OCI-LY1 (cell line): ENCODE data around the gene ZNF14.

ENCODE experiments used
- H2AFZ ChIP-seq: fragments of 200-600 bp; sonication (generic), shearing (Covaris generic); 2 replicates; pipeline ENCODE4 v1.6.0; 2014; ENCODE audit warnings: antibody characterized with exemption, mild to moderate bottlenecking, low read length
- H3F3A ChIP-seq: fragments of 200-600 bp; sonication (generic), shearing (Covaris generic); 2 replicates; pipeline ENCODE4 v1.6.0; 2014; ENCODE audit warnings: mild to moderate bottlenecking, antibody characterized with exemption, low read length, moderate library complexity; ENCODE audit not compliant: insufficient read depth
- H3K27ac ChIP-seq: fragments of 200-600 bp; sonication (generic); 2 replicates; pipeline ENCODE4 v1.5.1; 2014; ENCODE audit warnings: low read length, mixed run types, mild to moderate bottlenecking, low read depth; ENCODE audit not compliant: poor library complexity, severe bottlenecking
- H3K27me3 ChIP-seq: fragments of 200-600 bp; sonication (generic); 2 replicates; pipeline ENCODE4 v1.6.0; 2014; ENCODE audit warnings: antibody characterized with exemption, mild to moderate bottlenecking, low read length, moderate library complexity; ENCODE audit not compliant: insufficient read depth
- H3K36me3 ChIP-seq: fragments of 200-600 bp; sonication (generic); 2 replicates; pipeline ENCODE4 v1.6.1; 2014; ENCODE audit warnings: mild to moderate bottlenecking, antibody characterized with exemption, low read length, moderate library complexity, mixed read lengths; ENCODE audit not compliant: insufficient read depth
- H3K4me1 ChIP-seq: fragments of 200-600 bp; sonication (generic); 2 replicates; pipeline ENCODE4 v1.5.1; 2014; ENCODE audit warnings: mild to moderate bottlenecking, low read length, moderate library complexity; ENCODE audit not compliant: insufficient read depth, severe bottlenecking
- H3K4me2 ChIP-seq: fragments of 200-600 bp; sonication (generic), shearing (Covaris generic); 2 replicates; pipeline ENCODE4 v1.6.1; 2014; ENCODE audit warnings: low read length
- H3K4me3 ChIP-seq: fragments of 200-600 bp; sonication (generic); 2 replicates; pipeline ENCODE4 v1.5.1; 2014; ENCODE audit warnings: low read length, low read depth, mild to moderate bottlenecking, mixed read lengths; ENCODE audit not compliant: poor library complexity, severe bottlenecking
- H3K79me2 ChIP-seq: fragments of 200-600 bp; shearing (Covaris generic); 2 replicates; pipeline ENCODE4 v1.6.1; 2016; ENCODE audit warnings: mixed run types, low read length, mixed read lengths; ENCODE audit not compliant: insufficient read depth
- H3K9ac ChIP-seq: fragments of 200-600 bp; sonication (generic), shearing (Covaris generic); 2 replicates; pipeline ENCODE4 v1.6.1; 2014; ENCODE audit warnings: mild to moderate bottlenecking, low read length, mixed read lengths
- H3K9me2 ChIP-seq: fragments of 200-600 bp; sonication (generic), shearing (Covaris generic); 2 replicates; pipeline ENCODE4 v1.6.1; 2014; ENCODE audit warnings: low read depth, mild to moderate bottlenecking, low read length, mixed read lengths
- H3K9me3 ChIP-seq: fragments of 200-600 bp; shearing (Covaris generic); 2 replicates; pipeline ENCODE4 v1.6.1; 2014; ENCODE audit warnings: low read length, mixed read lengths
- H4K20me1 ChIP-seq: fragments of 200-600 bp; sonication (generic), shearing (Covaris generic); 2 replicates; pipeline ENCODE4 v1.6.0; 2016; ENCODE audit warnings: mild to moderate bottlenecking, low read length; ENCODE audit not compliant: insufficient read depth
- CTCF ChIP-seq: fragments of 200-600 bp; sonication (generic), shearing (Covaris generic); IDR thresholded peaks from 2 replicates; pipeline ENCODE4 v1.5.1; 2017; ENCODE audit warnings: mild to moderate bottlenecking, antibody characterized with exemption, low read length, moderate library complexity, mixed read lengths
- EZH2 ChIP-seq: fragments of 200-600 bp; sonication (generic), shearing (Covaris generic); IDR thresholded peaks from 2 replicates; pipeline ENCODE4 v1.8.0; 2017; ENCODE audit warnings: borderline replicate concordance, mixed run types, mild to moderate bottlenecking, antibody characterized with exemption, low read length, moderate library complexity, mixed read lengths

The ZNF14 gene

GRCh38 chr19:19777692-19778091 is 44.8 kb upstream of the ZNF14 start:
- H3K4me2 ChIP-seq = peak overlapping the region; percentile 89
- H3K27ac ChIP-seq = no peak overlapping the region
- no peak overlapping the region; the same call in 1 of the 2 replicates for H3K9ac ChIP-seq
- H3K36me3 ChIP-seq = peaks cover 46% of the 10 kb centered on the region
- TF ChIP-seq CTCF = no peak
- no peak for TF ChIP-seq EZH2
- no peaks in the 10 kb centered on the region for H3K27me3 ChIP-seq
- H3K9me2 ChIP-seq = no peaks in the 10 kb centered on the region
- no peaks in the 10 kb centered on the region for H3F3A ChIP-seq
- peaks cover 9% of the 10 kb centered on the region; the same call in 1 of the 2 replicates for H3K79me2 ChIP-seq
- H3K4me1 ChIP-seq = peaks cover 30% of the 10 kb centered on the region
- peak overlapping the region; percentile 84 for H3K4me3 ChIP-seq
- H4K20me1 ChIP-seq = no peaks in the 10 kb centered on the region
- peaks cover 13% of the 10 kb centered on the region for H3K9me3 ChIP-seq
- no peak overlapping the region for H2AFZ ChIP-seq

GRCh38 chr19:19776206-19777008 is 43.5 kb upstream of the ZNF14 start:
- Histone ChIP-seq H3K9me2 (no peaks in the 10 kb centered on the region), H3K4me2 (peak overlapping the region; percentile 89), H3K9me3 (peaks cover 13% of the 10 kb centered on the region), H3K27ac (peak overlapping the region; percentile 49), H3K36me3 (peaks cover 35% of the 10 kb centered on the region), H3K9ac (peak overlapping the region; percentile 90), H3K79me2 (peaks cover 9% of the 10 kb centered on the region; the same call in 1 of the 2 replicates), H3K4me3 (peak overlapping the region; percentile 84), H3F3A (no peaks in the 10 kb centered on the region), H2AFZ (0 out of 2 replicates have a peak overlapping the region, but pooled peaks have one; percentile 51), H3K4me1 (peaks cover 30% of the 10 kb centered on the region), H3K27me3 (no peaks in the 10 kb centered on the region), H4K20me1 (no peaks in the 10 kb centered on the region)
- no peak for TF ChIP-seq CTCF
- no peak for TF ChIP-seq EZH2

- peaks cover 30% of the 10 kb centered on the region for H3K36me3 ChIP-seq
- H4K20me1 ChIP-seq = no peaks in the 10 kb centered on the region
- H3K4me3 ChIP-seq = peak overlapping the region; percentile 84
- no peaks in the 10 kb centered on the region for H3K27me3 ChIP-seq
- peaks cover 9% of the 10 kb centered on the region for H3K9me3 ChIP-seq
- H3K27ac ChIP-seq = peak overlapping the region; percentile 49
- H3F3A ChIP-seq = no peaks in the 10 kb centered on the region
- H3K9me2 ChIP-seq = no peaks in the 10 kb centered on the region
- H3K4me1 ChIP-seq = peaks cover 30% of the 10 kb centered on the region
- peaks cover 9% of the 10 kb centered on the region; the same call in 1 of the 2 replicates for H3K79me2 ChIP-seq
- peak overlapping the region; percentile 74 for H3K4me2 ChIP-seq
- H2AFZ ChIP-seq = no peak overlapping the region
- peak overlapping the region; percentile 67 for H3K9ac ChIP-seq
- TF ChIP-seq EZH2 (no peak), CTCF (no peak)
These were observed 42.9 kb upstream of the ZNF14 start for GRCh38 chr19:19775891-19776205.
